Measurements from ENCODE around the gene FTCD.
"Not testable (repeated sequence)": the region's sequence is repeated elsewhere in the genome, so short reads cannot be mapped to it uniquely, and the experiment has no call there.

The FTCD gene

DNA sequence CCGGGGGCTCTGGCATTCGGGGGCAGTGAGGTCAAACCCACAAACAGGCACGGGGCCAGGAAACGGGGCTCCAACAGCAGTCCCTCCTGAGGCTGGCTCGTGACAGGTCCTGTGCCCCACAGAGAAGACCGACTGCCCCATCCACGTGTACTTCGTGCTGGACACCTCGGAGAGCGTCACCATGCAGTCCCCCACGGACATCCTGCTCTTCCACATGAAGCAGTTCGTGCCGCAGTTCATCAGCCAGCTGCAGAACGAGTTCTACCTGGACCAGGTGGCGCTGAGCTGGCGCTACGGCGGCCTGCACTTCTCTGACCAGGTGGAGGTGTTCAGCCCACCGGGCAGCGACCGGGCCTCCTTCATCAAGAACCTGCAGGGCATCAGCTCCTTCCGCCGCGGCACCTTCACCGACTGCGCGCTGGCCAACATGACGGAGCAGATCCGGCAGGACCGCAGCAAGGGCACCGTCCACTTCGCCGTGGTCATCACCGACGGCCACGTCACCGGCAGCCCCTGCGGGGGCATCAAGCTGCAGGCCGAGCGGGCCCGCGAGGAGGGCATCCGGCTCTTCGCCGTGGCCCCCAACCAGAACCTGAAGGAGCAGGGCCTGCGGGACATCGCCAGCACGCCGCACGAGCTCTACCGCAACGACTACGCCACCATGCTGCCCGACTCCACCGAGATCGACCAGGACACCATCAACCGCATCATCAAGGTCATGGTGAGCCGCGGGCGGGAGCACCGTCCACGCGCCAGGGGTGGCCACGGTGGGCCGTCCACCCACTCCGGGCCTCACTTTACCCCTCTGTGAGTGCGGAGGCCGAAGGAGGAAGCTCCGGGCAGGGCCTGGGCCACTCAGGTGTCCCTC lies 43.3 kb downstream of the FTCD start:
- DNase-seq (ENCODE audit: low spot score) = no peak

DNA sequence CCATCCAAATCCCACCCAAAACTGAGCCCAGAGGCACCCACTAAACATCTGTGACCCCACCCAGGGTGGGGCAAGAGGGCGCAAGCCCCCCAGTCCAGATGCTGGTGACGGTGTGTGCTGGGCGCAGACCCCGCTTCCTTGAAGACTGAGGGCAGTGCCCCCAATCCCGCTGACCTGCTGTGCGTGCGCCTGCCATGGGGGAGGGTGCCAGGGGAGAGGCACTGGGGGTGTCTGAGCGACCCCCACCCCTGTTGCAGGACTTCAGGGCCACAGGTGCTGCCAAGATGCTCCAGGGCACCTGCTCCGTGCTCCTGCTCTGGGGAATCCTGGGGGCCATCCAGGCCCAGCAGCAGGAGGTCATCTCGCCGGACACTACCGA lies 44.2 kb downstream of the FTCD start:
- DNase-seq (ENCODE audit: low spot score) = no peak

DNA sequence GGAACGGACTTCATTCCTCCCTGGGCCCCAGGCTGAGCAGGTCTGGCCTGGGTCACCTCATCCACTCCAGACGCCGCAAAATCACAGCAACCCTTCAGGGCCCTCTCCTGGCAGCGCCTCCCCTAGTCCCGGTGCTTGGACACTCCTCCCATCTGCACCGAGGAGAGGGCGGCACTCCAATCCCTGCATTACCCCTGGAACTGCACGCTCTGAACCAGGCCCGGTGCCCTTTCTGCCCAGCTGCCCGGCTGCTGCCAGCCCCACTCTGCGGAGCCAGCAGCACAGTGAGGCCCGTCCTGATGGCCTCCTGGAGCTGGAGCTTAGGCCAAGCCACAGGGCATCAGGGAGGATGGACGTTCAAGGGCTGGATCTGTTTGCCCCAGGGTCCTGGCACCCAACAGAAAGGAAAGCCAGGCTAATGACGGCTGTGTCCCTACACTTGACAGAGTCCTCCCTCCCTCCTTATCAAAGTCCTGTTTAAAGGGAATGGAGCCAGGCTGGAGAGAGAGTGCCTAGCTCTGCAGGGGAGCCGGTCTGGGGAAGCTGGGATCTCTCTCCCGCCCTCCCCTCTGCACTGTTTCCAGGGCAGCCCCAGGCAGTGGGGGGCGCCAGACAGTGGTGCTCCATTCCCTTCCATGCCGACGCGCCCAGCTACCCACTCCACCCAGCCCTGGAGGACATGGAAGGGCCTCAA lies 44.7 kb downstream of the FTCD start:
- no peak for DNase-seq (ENCODE audit: low spot score)

DNA sequence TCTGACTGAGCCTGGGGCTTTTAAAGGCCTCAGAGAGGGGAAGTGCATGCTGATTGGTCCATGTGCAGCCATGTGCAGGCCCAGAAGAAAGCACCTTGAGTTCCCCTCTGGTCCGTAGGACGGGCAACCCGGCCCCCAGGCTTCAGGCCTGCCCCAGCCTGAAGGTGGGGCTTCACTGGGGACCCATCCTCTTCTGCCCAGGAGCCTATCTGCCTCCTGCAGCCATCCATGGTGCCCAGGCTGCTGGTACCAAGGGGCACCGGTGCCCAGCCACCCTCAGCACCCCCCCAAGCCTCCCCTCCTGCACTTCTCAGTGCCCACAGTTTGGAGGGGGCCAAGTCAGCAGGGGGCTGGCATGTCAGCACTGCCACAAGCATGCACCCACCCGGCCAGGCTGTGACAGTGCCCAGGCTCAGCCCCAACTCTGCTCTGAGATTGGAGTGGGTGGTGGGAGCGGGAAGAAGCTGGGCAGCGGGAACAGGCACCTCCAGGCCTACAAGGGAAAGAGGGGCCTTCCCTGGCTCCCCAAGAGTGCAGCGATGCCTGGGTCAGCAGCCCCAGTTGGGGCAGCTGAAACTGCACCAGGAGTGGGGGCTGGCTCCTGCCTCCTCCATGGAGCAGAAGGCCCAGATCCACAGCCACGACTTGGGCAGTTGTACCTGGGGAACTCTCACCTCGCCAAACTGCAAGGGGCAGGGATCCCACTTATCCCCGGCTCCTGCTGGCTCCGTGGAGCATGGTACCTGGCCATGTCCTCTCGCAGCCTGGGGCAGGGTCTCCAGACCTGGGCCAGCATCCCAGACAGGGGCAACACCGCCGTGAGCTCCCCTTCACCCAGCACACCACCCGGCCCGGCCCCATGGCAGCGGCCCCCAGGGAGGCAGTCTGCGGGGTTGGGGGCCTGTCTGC lies 45.8 kb downstream of the FTCD start:
- no peak for DNase-seq (ENCODE audit: low spot score)

DNA sequence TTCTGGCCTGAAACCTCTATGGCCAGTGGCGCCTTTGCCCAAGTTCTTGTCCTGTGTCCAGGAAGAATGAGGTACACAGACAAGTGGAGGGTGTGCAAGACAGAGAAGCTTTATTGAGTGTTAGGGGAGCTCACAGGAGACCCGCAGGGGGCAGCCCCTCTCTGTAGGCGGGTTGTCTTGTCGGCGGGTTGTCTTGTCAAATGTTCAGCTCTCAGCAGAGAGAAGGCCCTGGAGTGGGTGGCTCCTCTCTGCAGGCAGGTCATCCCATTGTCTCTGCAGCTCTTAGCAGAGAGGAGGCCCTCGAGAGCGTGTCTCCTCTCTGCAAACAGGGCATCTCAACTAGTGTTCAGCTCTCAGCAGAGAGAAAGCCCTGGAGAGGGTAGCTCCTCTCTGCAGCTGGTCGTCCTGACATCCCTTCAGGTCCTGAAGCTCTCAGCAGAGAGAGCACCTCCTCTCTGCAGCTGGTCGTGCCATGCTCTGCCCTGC lies 46.5 kb downstream of the FTCD start:
- DNase-seq (ENCODE audit: low spot score) = no peak

DNA sequence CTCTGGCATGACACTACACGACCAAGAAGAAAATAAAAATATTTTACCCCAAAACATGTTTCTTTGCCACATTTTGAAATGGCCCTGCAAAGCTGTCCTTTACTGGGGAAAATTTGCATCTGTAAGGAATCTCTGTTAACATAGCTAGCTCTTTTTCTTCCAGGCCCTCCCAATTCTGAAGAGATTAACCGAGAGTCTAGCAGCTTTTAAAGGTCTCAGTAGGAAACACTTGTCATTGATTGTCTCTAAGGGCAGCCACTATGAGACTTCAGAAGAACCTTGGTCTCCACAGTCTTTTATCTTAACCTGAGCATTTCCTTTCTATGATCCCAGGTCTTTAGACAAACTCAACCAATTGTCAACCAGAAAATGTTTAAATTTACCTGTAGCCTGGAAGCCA lies 48.0 kb downstream of the FTCD start:
- not testable (repeated sequence) for DNase-seq (ENCODE audit: low spot score)

DNA sequence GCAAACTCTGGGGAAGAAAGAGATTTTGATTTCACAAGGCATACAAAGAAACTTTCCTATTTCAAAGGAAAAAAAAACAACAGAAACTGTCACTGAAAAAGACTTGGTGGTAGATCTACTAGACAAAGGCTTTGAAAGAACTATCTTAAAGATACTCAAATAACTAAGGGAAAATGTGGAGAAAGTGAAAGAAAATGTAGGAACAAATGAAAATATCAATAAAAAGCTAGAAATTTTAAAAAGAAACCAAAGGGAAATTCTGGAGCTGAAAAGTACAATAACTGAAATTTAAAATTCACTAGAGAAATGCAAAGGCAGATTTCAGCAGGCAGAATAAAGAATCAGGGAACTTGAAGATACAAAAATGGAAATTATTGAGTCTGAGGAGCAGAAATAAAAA lies 51.3 kb downstream of the FTCD start:
- no peak for DNase-seq (ENCODE audit: low spot score)

DNA sequence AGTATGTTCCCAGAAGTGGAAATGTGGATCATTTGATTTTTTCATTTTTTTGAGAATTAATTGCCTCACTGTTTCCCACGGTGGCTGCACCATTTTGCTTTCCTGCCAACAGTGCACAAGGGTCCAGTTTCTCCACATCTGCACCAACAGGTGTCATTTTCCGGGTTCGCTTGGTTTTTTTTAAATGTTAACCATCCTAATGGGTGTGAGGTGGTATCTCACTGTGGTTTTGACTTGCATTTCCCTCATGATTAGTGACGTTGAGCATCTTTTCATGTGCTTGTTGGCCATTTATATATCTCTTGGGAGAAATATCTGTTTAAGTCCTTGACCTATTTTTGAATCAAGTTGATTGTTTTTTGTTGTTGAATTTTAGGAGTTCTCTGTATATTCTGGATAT lies 54.5 kb downstream of the FTCD start:
- no peak for DNase-seq (ENCODE audit: low spot score)

DNA sequence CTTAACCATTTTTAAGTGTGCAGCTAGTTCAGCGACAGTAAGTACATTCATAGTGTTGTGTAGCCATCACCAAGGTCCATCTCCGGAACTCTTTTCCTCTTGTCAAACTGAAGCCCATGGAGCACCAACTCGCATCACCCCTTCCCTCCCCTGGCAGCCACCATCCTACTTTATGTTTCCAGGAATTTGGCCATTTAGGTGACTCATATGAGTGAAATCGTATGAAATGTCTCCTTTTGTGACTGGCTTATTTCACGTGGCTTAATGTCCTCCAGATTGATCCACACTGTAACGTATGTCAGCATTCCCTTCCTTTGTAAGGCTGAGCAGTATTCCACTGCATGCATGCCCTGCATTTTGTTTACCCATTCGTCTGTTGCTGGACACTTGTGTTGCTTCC lies 55.0 kb downstream of the FTCD start:
- DNase-seq (ENCODE audit: low spot score) = no peak

DNA sequence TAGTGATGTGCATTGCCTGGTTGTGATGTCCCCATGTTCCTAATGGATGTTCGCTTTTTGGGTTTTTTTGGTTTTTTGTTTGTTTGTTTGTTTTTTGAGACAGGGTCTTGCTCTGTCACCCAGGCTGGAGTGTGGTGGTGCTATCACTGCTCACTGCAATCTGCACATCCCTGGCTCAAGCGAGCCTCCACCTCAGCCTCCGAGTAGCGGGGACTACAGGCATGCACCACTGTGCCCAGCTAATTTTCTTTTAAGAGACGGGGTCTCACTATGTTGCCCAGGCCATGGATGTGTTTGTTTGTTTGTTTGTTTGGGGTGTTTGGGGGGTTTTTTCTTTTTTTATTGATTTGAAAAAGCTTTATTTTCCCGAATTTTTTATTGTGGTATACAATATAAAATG lies 55.4 kb downstream of the FTCD start:
- DNase-seq (ENCODE audit: low spot score) = no peak

DNA sequence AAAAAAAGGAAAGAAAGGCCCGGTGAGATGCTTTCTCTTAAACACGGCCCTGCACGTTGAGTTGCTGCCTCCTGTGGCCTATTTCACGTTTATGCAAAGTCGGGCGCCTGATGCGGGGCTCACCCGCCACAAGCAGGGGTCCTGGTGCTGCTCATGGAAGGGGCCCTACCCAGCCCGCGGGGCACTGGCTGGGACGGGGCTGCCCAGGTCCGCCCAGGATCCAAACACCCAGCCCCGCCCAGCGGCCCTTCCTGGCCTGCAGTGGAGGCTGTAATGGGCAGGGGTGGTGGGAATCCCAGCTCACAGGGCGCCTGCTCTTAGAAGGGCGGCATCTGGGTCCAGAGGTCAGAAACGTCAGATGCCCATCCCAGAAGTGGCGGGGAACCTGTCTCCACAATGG lies 55.9 kb downstream of the FTCD start:
- no peak for DNase-seq (ENCODE audit: low spot score)

DNA sequence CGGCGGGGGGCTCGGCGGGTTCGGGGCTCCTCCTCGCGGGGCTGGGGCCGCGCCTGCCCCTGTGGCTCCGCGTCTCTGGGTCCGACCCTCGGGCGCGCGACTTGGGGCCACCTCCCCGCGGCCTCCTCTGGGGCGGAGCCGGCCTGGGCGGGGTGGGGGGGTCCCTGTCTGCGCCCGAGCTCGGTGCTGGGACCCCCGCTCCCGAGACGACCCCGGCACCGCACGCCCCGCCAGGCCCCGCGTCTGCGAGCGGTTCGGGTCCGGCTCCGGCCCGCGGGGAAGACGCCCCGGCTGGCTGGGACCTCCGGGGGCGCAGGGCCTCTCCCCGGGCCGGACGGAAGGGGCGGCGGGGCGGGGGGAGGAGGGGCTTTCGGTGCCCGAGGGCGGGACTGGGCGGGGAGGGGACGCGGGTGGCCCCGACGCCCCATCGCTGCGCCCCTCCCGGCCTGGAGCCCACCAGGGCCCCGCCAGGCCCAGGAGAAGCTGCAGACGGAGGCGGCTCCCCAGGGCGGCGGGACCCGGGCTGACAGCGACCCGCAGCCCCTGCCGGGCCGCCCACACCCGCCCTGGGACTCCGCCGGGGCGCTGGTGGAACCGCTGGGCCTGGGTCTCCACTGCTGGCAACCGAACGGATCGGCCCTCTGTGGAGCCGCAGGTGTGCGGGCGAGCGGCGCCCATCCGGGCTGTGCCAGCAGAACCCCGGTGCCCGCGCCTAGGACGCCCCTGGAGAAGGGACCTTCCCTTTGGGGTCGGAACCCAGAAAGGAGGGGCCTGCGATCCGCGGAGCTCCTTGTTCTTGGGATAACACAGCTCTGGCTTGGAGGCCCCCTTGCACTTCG lies 56.9 kb downstream of the FTCD start:
- no peak for DNase-seq (ENCODE audit: low spot score)

DNA sequence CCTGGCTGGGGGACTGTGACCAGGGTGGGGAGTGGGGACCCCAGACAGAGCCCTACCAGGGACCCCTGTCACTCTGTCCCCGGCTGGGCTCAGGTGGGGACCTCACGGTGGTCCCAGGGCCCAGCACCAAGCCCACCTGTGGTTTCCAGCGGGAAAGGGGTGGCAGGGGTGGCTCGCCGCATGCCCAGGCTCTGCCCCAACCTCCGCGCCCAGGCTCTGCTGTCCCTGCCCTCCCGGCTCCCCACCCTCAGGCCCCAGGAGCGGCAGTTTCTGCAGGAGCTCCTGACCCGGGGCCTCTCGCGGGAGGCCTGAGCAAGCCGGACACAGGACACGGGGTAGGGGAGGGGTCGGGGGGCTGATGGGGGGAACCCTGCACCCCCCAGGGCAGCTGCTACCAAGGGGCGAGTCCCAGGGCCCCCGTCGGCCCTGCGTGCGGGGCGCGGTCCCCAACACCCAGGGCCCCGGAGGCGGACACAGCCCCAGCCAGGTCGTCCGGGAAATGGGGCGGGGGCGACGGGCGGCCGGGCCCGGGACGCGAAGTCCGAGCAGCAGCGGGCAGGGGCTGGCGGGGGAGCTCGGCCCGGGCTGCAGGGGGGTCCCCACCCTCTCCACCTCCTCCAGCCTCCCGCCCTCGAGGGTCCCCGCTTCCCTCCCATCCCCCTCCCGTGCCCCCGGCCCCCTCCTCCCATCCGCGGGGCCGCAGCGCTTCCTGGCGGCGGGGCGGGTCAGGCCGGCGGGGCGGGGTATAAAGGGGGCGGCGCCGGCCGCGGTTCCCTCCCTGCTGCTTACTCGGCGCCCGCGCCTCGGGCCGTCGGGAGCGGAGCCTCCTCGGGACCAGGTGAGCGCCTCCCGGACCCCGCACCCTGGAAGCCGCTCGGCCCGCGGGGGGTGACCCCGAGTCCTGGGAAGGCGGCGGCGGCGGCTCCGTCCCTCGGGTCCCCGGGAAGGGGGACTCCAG lies 57.8 kb downstream of the FTCD start, which contains the start of gene COL6A2:
Gene COL6A2, plus strand, starts transcription at position 777 of the 958 bp plus-strand sequence.
- no peak for DNase-seq (ENCODE audit: low spot score)

DNA sequence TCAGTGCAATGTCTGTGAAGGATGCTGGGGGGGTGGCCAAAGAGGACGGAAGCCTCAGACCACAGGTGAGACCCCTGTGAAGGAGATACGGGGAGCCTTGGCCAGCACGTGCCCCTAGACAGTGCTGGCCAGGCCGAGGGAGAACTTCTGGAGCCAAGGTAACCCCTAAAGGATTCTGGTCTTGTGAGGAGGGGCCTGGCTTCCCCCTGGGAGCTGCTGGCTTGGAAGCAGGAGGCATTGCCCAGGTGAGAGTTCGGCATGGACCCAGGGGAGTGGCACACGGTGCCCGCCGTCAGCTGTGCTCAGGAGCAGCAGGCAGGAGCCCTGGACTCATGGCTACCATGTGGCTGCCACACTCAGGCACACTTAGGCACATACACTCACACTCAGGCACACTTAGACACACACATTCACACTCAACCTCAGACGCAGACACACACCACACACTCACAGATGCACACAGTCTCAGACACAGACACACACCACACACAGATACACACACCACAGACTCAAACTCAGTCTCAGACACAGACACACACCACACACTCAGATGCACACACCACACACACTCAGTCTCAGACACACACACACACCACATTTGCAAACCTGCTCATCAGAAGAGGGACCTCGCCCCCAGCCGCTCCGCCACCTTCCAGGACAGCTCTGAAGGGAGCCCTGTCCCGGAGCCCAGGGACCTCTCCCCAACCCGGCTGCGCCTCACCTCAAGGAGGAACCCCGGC lies 58.6 kb downstream of the FTCD start:
- no peak for DNase-seq (ENCODE audit: low spot score)

DNA sequence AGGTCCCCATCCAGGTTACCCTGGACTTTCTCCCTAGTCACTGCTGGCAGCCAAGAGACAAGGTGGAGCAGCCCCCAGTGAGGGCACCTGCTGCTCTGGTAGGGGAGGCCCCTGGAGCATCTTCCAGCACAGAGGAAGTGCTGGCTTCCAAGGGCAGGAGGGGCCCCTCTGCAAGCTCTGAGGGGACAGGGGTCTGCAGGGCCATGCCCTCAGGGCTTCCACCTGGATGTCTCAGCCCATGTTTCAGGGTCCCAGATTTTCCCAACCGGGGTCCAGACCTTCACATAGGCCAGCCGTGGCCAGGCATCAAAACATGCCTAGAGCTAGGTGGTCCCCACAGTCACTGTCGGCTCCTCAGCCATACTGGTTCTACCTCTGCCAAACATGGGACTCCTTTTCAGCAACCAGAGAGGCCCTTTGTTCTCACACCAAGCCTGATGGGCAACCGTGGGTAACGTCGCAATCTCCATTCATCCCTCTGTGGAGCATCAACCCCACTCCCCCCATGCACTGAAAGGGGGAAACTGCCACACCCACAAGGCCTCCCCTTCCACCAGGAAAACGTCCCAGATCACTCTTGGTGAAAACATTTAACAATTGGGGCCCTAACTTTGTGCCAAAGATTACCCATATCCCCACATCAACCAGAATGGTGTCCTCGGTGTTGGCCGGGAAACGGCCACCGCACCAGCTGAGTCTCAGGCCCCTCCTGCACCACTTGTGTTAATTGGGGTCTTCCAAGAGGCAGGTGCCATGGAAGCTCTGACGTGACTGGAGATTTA lies 59.4 kb downstream of the FTCD start:
- DNase-seq (ENCODE audit: low spot score) = no peak

DNA sequence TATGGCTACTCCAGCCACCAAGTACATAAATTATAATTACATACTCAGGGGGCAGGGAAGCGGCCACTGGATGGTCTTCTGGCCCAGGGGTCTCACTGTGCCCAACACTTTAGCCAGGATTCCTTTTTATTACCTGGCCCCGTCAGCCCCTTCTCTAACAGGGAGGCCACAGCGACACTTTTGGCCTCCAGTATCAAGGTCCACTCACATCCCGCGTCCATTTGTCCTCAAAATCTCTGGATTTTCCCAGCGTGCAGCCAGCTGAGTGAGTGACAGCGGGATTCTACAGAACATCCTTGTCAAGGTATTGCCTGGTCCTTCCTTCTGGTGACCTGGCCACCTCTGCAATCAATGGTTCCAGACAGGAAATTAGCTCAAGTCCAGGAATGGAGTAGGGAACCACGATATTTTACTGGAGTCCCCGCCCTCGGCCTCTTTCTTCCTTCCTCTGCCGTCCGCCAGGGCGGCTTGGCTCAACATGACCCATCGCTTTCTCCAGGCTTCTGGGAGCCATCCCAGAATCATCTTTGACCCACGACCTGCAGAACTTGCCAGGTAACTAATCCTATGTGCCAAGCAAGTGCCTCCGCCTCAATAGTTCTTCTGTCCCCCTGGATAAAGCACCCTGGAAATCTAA lies 60.2 kb downstream of the FTCD start:
- DNase-seq (ENCODE audit: low spot score) = no peak

DNA sequence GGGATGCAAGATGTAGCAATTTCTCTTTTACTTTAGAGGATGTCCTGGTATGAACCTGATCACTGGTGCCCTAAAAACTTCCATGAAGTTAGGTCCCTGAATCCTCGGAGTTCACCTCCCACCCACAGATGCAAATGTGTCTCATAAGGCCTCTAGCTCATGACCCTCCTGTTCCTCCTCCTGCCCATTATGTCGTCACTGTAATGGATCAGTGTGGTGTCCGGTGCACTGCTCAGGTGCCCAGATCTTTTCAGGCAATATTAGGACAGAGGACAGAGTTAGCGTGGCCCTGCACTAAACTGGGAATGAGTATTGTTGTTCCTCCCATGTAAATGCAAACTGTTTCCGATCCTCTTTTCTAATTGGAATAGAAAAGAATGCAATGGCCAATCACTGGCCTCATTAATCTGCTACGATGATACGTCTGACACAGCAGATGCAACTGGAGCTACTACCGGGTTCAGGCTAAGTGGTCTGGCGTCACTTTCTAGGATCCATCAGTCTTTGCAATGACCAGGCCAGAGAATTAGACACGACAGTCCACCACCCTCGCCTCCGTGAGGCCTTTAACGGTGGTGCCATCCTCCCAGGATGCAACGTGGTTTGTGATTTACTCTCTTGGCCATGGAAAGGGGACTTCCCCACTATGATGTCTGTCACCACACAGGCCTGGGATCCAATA lies 60.8 kb downstream of the FTCD start:
- DNase-seq (ENCODE audit: low spot score) = no peak
